H9 (cell line): ENCODE measurements around the gene EIF2B5. TPM values are rescaled to one million over a fixed set of nuclear protein-coding genes. Genes with fewer than 3 reads are reported as not detected.

Experiments used
- DNase-seq: peaks from one replicate; pipeline ENCODE4 v3.0.0-alpha.2; 2017
- H2AFZ ChIP-seq: one replicate; pipeline ENCODE4 v1.6.1; 2013; ENCODE audit warnings: mild to moderate bottlenecking, low read length, control low read depth, moderate library complexity
- H2AK5ac ChIP-seq: 2 replicates; pipeline ENCODE4 v1.6.1; 2013; ENCODE audit warnings: low read length, control low read depth, mixed read lengths; ENCODE audit not compliant: insufficient read length
- H2BK120ac ChIP-seq: one replicate; pipeline ENCODE4 v1.6.1; 2013; ENCODE audit warnings: low read depth, mild to moderate bottlenecking, low read length, control low read depth, inconsistent platforms; ENCODE audit not compliant: poor library complexity, severe bottlenecking
- H2BK12ac ChIP-seq: 2 replicates; pipeline ENCODE4 v1.6.1; 2013; ENCODE audit warnings: low read length, control low read depth, mixed read lengths, low read depth; ENCODE audit not compliant: insufficient read length
- H2BK15ac ChIP-seq: 2 replicates; pipeline ENCODE4 v1.6.1; 2013; ENCODE audit warnings: low read depth, low read length, control low read depth
- H2BK20ac ChIP-seq: one replicate; pipeline ENCODE4 v1.6.1; 2013; ENCODE audit warnings: low read depth, mild to moderate bottlenecking, low read length, control low read depth, inconsistent platforms; ENCODE audit not compliant: poor library complexity, severe bottlenecking
- H2BK5ac ChIP-seq: 2 replicates; pipeline ENCODE4 v1.6.1; 2013; ENCODE audit warnings: low read length, control low read depth, mixed read lengths; ENCODE audit not compliant: insufficient read length
- H3K14ac ChIP-seq: 2 replicates; pipeline ENCODE4 v1.6.1; 2013; ENCODE audit warnings: low read length, control low read depth; ENCODE audit not compliant: insufficient read depth
- H3K18ac ChIP-seq: 2 replicates; pipeline ENCODE4 v1.6.1; 2013; ENCODE audit warnings: low read depth, mild to moderate bottlenecking, mixed read lengths, low read length, control low read depth; ENCODE audit not compliant: insufficient read length
- H3K23ac ChIP-seq: 2 replicates; pipeline ENCODE4 v1.6.1; 2013; ENCODE audit warnings: low read length, control low read depth, mixed read lengths, low read depth; ENCODE audit not compliant: insufficient read length
- H3K23me2 ChIP-seq: 2 replicates; pipeline ENCODE4 v1.6.1; 2013; ENCODE audit warnings: low read depth, mild to moderate bottlenecking, mixed read lengths, low read length, control low read depth; ENCODE audit not compliant: insufficient read length, poor library complexity, severe bottlenecking
- H3K27ac ChIP-seq: 2 replicates; pipeline ENCODE4 v1.5.1; 2013; ENCODE audit warnings: low read length, control low read depth, mixed read lengths, low read depth; ENCODE audit not compliant: insufficient read length
- H3K27me3 ChIP-seq: 2 replicates; pipeline ENCODE4 v1.6.1; 2013; ENCODE audit warnings: low read length, control low read depth, inconsistent platforms; ENCODE audit not compliant: insufficient read depth
- H3K4ac ChIP-seq: 2 replicates; pipeline ENCODE4 v1.6.1; 2013; ENCODE audit warnings: low read depth, mild to moderate bottlenecking, control low read depth, inconsistent platforms, low read length, moderate library complexity
- H3K4me1 ChIP-seq: 2 replicates; pipeline ENCODE4 v1.6.1; 2013; ENCODE audit warnings: low read length, control low read depth, inconsistent platforms; ENCODE audit not compliant: insufficient read depth
- H3K4me2 ChIP-seq: 2 replicates; pipeline ENCODE4 v1.6.1; 2013; ENCODE audit warnings: low read length, control low read depth, mixed read lengths; ENCODE audit not compliant: insufficient read length, insufficient read depth
- H3K56ac ChIP-seq: 2 replicates; pipeline ENCODE4 v1.6.1; 2013; ENCODE audit warnings: low read depth, mild to moderate bottlenecking, mixed read lengths, low read length, control low read depth; ENCODE audit not compliant: insufficient read length
- H3K79me1 ChIP-seq: 2 replicates; pipeline ENCODE4 v1.6.1; 2013; ENCODE audit warnings: low read depth, mild to moderate bottlenecking, moderate library complexity, low read length, control low read depth, inconsistent platforms; ENCODE audit not compliant: insufficient read depth, poor library complexity, severe bottlenecking
- H3K79me2 ChIP-seq: 2 replicates; pipeline ENCODE4 v1.6.1; 2013; ENCODE audit warnings: low read length, control low read depth, inconsistent platforms; ENCODE audit not compliant: insufficient read depth
- H3K9ac ChIP-seq: 2 replicates; pipeline ENCODE4 v1.6.1; 2013; ENCODE audit warnings: low read length, control low read depth, mixed read lengths; ENCODE audit not compliant: insufficient read length; ENCODE audit errors: extremely low read depth
- H3K9me3 ChIP-seq: one replicate; pipeline ENCODE4 v1.6.1; 2013; ENCODE audit warnings: low read depth, low read length, inconsistent platforms; ENCODE audit not compliant: control insufficient read depth
- H3T11ph ChIP-seq: one replicate; pipeline ENCODE4 v1.6.1; 2013; ENCODE audit warnings: mild to moderate bottlenecking, low read length, control low read depth, inconsistent platforms
- H4K20me1 ChIP-seq: one replicate; pipeline ENCODE4 v1.6.1; 2013; ENCODE audit not compliant: control insufficient read depth, insufficient read length, insufficient read depth
- H4K5ac ChIP-seq: 2 replicates; pipeline ENCODE4 v1.6.1; 2013; ENCODE audit warnings: low read depth, mild to moderate bottlenecking, mixed read lengths, low read length, control low read depth; ENCODE audit not compliant: insufficient read length
- H4K8ac ChIP-seq: replicated peaks from 2 replicates; pipeline ENCODE4 v1.6.1; 2013; ENCODE audit warnings: low read length, control low read depth, mixed read lengths, low read depth; ENCODE audit not compliant: insufficient read length
- H4K91ac ChIP-seq: 2 replicates; pipeline ENCODE4 v1.6.1; 2013; ENCODE audit warnings: low read depth, mild to moderate bottlenecking, moderate library complexity, mixed read lengths, low read length, control low read depth; ENCODE audit not compliant: insufficient read length
- H3K27ac Mint-ChIP-seq, 3 experiments: 2 replicates in 2 of 3; 3 replicates in 1 of 3; pipeline ENCODE4 v1.8.0; 2020 to 2021; ENCODE audit warnings: mixed read lengths in 3 of 3, mild to moderate bottlenecking in 1 of 3, moderate library complexity in 1 of 3
- H3K27me3 Mint-ChIP-seq: 2 replicates; pipeline ENCODE4 v1.8.0; 2021; ENCODE audit warnings: low read depth, mild to moderate bottlenecking, moderate library complexity, mixed read lengths
- H3K36me3 Mint-ChIP-seq, 3 experiments: 2 replicates in 2 of 3; 3 replicates in 1 of 3; pipeline ENCODE4 v1.8.0; 2020 to 2021; ENCODE audit warnings: low read depth in 3 of 3, mixed read lengths in 3 of 3; ENCODE audit not compliant: insufficient read depth in 1 of 3
- H3K4me1 Mint-ChIP-seq, 2 experiments: 2 replicates each; pipeline ENCODE4 v1.8.0; 2020; ENCODE audit warnings: mixed read lengths in 2 of 2
- H3K4me3 Mint-ChIP-seq, 2 experiments: 2 replicates in 1 of 2; 3 replicates in 1 of 2; pipeline ENCODE4 v1.8.0; 2020 to 2021; ENCODE audit warnings: mild to moderate bottlenecking in 2 of 2, mixed read lengths in 2 of 2, moderate library complexity in 1 of 2
- H3K9me3 Mint-ChIP-seq, 2 experiments: 2 replicates in 1 of 2; 3 replicates in 1 of 2; pipeline ENCODE4 v1.8.0; 2020; ENCODE audit warnings: mild to moderate bottlenecking in 2 of 2, mixed read lengths in 2 of 2, moderate library complexity in 1 of 2
- CTCF ChIP-seq: fragments of 200-600 bp; sonication (generic); conservative IDR thresholded peaks from 3 replicates; pipeline ENCODE4 v1.8.0; 2021; ENCODE audit warnings: antibody characterized with exemption, mild to moderate bottlenecking
- WGBS: extraction: QIAGEN DNeasy Blood & Tissue Kit; methylation state at CpG from one replicate; pipeline ENCODE4 v1.1.7; 2013; ENCODE audit warnings: missing lambda C conversion rate, low lambda C conversion rate, mixed read lengths; ENCODE audit not compliant: insufficient read length; ENCODE audit errors: extremely low coverage; 5-methylcytosine and 5-hydroxymethylcytosine counted together
- total RNA-seq: library from RNA; stranded (reverse); gene quantifications from 2 replicates; pipeline ENCODE4 v1.2.1, GENCODE V29; 2021

The EIF2B5 gene
- total RNA-seq, 1 experiment from 2014 or later, result 42.0 TPM

- H3K4me1 ChIP-seq, result no peaks in the 10 kb centered on the region; the same call in 1 of the 2 replicates
- H3K56ac ChIP-seq, result no peak overlapping the region
- no peak overlapping the region for H3K23ac ChIP-seq
- H3K18ac ChIP-seq, result no peak overlapping the region
- no peak overlapping the region for H2BK5ac ChIP-seq
- no peaks in the 10 kb centered on the region for H3K27me3 ChIP-seq
- no peak overlapping the region for H4K91ac ChIP-seq
- H4K8ac ChIP-seq, result no peak overlapping the region
- H3K27me3 Mint-ChIP-seq, result no peaks in the 10 kb centered on the region
- peaks cover 2 to 7% of the 10 kb centered on the region in 2 experiments for H3K4me1 Mint-ChIP-seq
- H2BK15ac ChIP-seq, result no peak overlapping the region
- H4K5ac ChIP-seq, result no peak overlapping the region
- H3K9me3 Mint-ChIP-seq, result no peaks in the 10 kb centered on the region
- no peak overlapping the region for H3K4me3 Mint-ChIP-seq
- H3T11ph ChIP-seq, result no peak overlapping the region
- H2BK20ac ChIP-seq, result no peak overlapping the region
- no peak overlapping the region for H2AFZ ChIP-seq
- no CpG with 5 or more reads among the region's 3 CpGs for WGBS
- no peak overlapping the region for H3K4ac ChIP-seq
- TF ChIP-seq CTCF, result no peak
- H4K20me1 ChIP-seq, result no peaks in the 10 kb centered on the region
- H3K14ac ChIP-seq, result no peak overlapping the region
- no peak overlapping the region for H2BK120ac ChIP-seq
- no peak overlapping the region for H3K27ac Mint-ChIP-seq
- H3K9me3 ChIP-seq, result no peaks in the 10 kb centered on the region
- H3K79me2 ChIP-seq, result no peaks in the 10 kb centered on the region
- no peak for DNase-seq
- no peaks in the 10 kb centered on the region for H3K36me3 Mint-ChIP-seq
- no peak overlapping the region for H3K9ac ChIP-seq
- no peak overlapping the region for H3K27ac ChIP-seq
- no peak overlapping the region for H2BK12ac ChIP-seq
- no peak overlapping the region for H3K4me2 ChIP-seq
- no peaks in the 10 kb centered on the region for H3K79me1 ChIP-seq
- no peaks in the 10 kb centered on the region for H3K23me2 ChIP-seq
- no peak overlapping the region for H2AK5ac ChIP-seq
Measured at GRCh38 chr3:184126006-184126405, 9.2 kb upstream of the EIF2B5 start.
